GM20000 (cell line): ENCODE data around the gene CENPQ.
"Not testable (repeated sequence)": the region's sequence is repeated elsewhere in the genome, so short reads cannot be mapped to it uniquely, and the experiment has no call there.

Experiments
- DNase-seq: peaks from one replicate; pipeline ENCODE4 v3.0.0; 2012; ENCODE audit warnings: low spot score
- CTCF ChIP-seq: IDR thresholded peaks from 2 replicates; pipeline ENCODE4 v1.5.1; 2012; ENCODE audit warnings: mild to moderate bottlenecking, control low read depth; ENCODE audit errors: extremely low read depth, missing control alignments

Gene CENPQ

GRCh38 chr6:49454787-49455709 is 8.1 kb upstream of the CENPQ start:
- TF ChIP-seq CTCF, result no peak

GRCh38 chr6:49457771-49458170 is 5.4 kb upstream of the CENPQ start:
- DNase-seq, result no peak
- TF ChIP-seq CTCF, result no peak

More at GRCh38 chr6:49454787-49455709, 8.1 kb upstream of the CENPQ start:
- no peak for DNase-seq

GRCh38 chr6:49462071-49462470 is 1.1 kb upstream of the CENPQ start:
- no peak for TF ChIP-seq CTCF
- DNase-seq, result no peak

- DNase-seq, result no peak
- no peak for TF ChIP-seq CTCF
Observed at GRCh38 chr6:49462599-49462926, 607 bp upstream of the CENPQ start.

GRCh38 chr6:49463612-49463967 is 420 bp downstream of the CENPQ start:
- DNase-seq, result no peak
- no peak for TF ChIP-seq CTCF

DNA sequence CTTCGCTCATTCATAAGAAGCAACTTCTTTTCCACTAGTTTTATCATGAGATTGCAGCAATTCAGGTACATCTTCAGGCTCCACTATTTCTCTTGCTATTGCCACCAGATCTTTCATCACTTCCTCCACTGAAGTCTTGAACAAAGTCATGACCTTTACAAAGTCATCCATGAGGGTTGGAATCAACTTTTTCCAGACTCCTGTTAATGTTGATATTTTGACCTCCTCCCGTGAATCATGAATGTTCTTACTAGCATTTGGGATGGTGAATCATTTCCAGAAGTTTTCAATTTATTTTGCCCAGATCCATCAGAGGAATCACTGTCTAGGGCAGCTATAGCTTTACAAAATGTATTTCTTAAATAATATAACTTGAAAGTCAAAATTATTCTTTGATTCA is 1.5 kb downstream of the CENPQ start:
- no peak for DNase-seq
- TF ChIP-seq CTCF, result no peak

DNA sequence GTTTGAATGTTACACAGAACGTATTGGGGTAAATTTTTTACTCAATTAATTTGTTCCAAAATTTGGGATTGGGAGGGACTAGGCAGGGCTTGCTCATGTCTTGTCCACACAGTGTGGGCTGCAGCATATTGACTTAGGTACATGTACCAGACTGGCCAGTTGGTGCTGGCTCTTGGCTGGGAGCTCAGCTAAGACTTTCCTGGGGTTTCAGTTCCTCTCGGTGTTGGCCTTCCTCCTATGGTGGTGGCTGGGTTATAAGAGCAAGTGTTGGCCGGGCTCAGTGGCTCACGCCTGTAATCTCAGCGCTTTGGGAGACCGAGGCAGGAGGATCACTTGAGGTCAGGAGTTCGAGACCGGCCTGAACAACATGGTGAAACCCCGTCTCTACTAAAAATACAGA is 4.9 kb downstream of the CENPQ start:
- no peak for DNase-seq
- no peak for TF ChIP-seq CTCF

DNA sequence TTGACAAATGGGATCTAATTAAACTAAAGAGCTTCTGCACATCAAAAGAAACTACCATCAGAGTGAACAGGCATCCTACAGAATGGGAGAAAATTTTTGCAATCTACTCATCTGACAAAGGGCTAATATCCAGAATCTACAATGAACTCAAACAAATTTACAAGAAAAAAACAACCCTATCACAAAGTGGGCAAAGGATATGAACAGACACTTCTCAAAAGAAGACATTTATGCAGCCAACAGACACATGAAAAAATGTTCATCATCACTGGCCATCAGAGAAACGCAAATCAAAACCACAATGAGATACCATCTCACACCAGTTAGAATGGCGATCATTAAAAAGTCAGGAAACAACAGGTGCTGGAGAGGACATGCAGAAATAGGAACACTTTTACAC is 13.4 kb downstream of the CENPQ start:
- not testable (repeated sequence) for DNase-seq
